Neural cell (in vitro differentiated cells): ENCODE results near the gene ADGRF3. TPM values are rescaled to one million over a fixed set of nuclear protein-coding genes. Genes with fewer than 3 reads are reported as not detected.

Experiments used
- H2AFZ ChIP-seq: fragments of 200-600, 300-800 bp; sonication (generic), shearing (Covaris generic); 2 replicates; pipeline ENCODE4 v1.6.0; 2014; ENCODE audit warnings: low read depth, mild to moderate bottlenecking, antibody characterized with exemption, low read length, moderate library complexity
- H3F3A ChIP-seq: fragments of 200-600 bp; shearing (Covaris generic); 2 replicates; pipeline ENCODE4 v1.6.1; 2016; ENCODE audit warnings: mild to moderate bottlenecking, moderate library complexity, mixed read lengths, antibody characterized with exemption, low read length; ENCODE audit not compliant: insufficient read depth, poor library complexity, severe bottlenecking
- H3K27ac ChIP-seq: fragments of 200-600, 300-800 bp; sonication (generic), shearing (Covaris generic); 2 replicates; pipeline ENCODE4 v1.5.1; 2014; ENCODE audit warnings: mild to moderate bottlenecking, low read length, moderate library complexity
- H3K27me3 ChIP-seq: fragments of 300-800, 200-600 bp; sonication (generic), shearing (Covaris generic); 2 replicates; pipeline ENCODE4 v1.6.0; 2014; ENCODE audit warnings: mild to moderate bottlenecking, low read depth, low read length, moderate library complexity; ENCODE audit not compliant: insufficient read depth
- H3K36me3 ChIP-seq: fragments of 300-800, 200-600 bp; sonication (generic), shearing (Covaris generic); 2 replicates; pipeline ENCODE4 v1.5.1; 2014; ENCODE audit warnings: mild to moderate bottlenecking, antibody characterized with exemption, low read length, moderate library complexity; ENCODE audit not compliant: insufficient read depth
- H3K4me2 ChIP-seq: fragments of 300-800, 200-600 bp; sonication (generic), shearing (Covaris generic); 2 replicates; pipeline ENCODE4 v1.6.0; 2014; ENCODE audit warnings: mild to moderate bottlenecking, low read length
- H3K4me3 ChIP-seq: fragments of 300-800, 200-600 bp; sonication (generic), shearing (Covaris generic); 2 replicates; pipeline ENCODE4 v1.5.1; 2014; ENCODE audit warnings: mild to moderate bottlenecking, low read length, moderate library complexity
- H3K79me2 ChIP-seq: fragments of 200-600 bp; shearing (Covaris generic); replicated peaks from 2 replicates; pipeline ENCODE4 v1.6.0; 2014; ENCODE audit warnings: mild to moderate bottlenecking, low read length, moderate library complexity; ENCODE audit not compliant: insufficient read depth
- H3K9ac ChIP-seq: fragments of 300-800, 200-600 bp; sonication (generic), shearing (Covaris generic); 2 replicates; pipeline ENCODE4 v1.6.1; 2016; ENCODE audit warnings: mild to moderate bottlenecking, low read length, mixed read lengths
- H3K9me2 ChIP-seq: fragments of 200-600 bp; shearing (Covaris generic); 2 replicates; pipeline ENCODE4 v1.6.1; 2016; ENCODE audit warnings: mild to moderate bottlenecking, low read length, mixed read lengths; ENCODE audit not compliant: insufficient read depth
- H3K9me3 ChIP-seq: fragments of 200-600, 300-800 bp; sonication (generic), shearing (Covaris generic); 2 replicates; pipeline ENCODE4 v1.6.1; 2016; ENCODE audit warnings: mild to moderate bottlenecking, mixed run types, low read length, moderate library complexity, mixed read lengths
- H4K20me1 ChIP-seq: fragments of 200-600 bp; shearing (Covaris generic); 2 replicates; pipeline ENCODE4 v1.6.1; 2016; ENCODE audit warnings: mild to moderate bottlenecking, mixed run types; ENCODE audit not compliant: insufficient read depth
- EZH2 ChIP-seq: fragments of 200-600, 300-800 bp; shearing (Covaris generic), sonication (generic); IDR thresholded peaks from 2 replicates; pipeline ENCODE4 v1.6.1; 2014; ENCODE audit warnings: antibody characterized with exemption, low read length, borderline replicate concordance, mild to moderate bottlenecking; ENCODE audit not compliant: insufficient read depth, poor library complexity, severe bottlenecking
- MXI1 ChIP-seq: fragments of 450-650 bp; conservative IDR thresholded peaks from 2 replicates; pipeline ENCODE4 v1.6.1; 2014; ENCODE audit warnings: antibody characterized with exemption, mild to moderate bottlenecking; ENCODE audit not compliant: poor library complexity, severe bottlenecking
- POLR2AphosphoS5 ChIP-seq: IDR thresholded peaks from 2 replicates; pipeline ENCODE4 v1.6.1; 2012
- RAD21 ChIP-seq: fragments of 450-650 bp; conservative IDR thresholded peaks from 2 replicates; pipeline ENCODE4 v1.6.1; 2014; ENCODE audit warnings: antibody characterized with exemption, mild to moderate bottlenecking, moderate library complexity
- SMC3 ChIP-seq: fragments of 450-650 bp; conservative IDR thresholded peaks from 2 replicates; pipeline ENCODE4 v1.6.1; 2014; ENCODE audit warnings: antibody characterized with exemption, mild to moderate bottlenecking, moderate library complexity; ENCODE audit not compliant: poor library complexity
- TAF1 ChIP-seq: IDR thresholded peaks from 2 replicates; pipeline ENCODE4 v1.6.1; 2012; ENCODE audit warnings: low read depth
- polyA plus RNA-seq: library from polyadenylated mRNA; depleted of rRNA; stranded (reverse); fragments of >200 nt; gene quantifications from 2 replicates; pipeline ENCODE4 v1.2.3, GENCODE V29; 2014
- TF ChIP-seq, protein P1 (sequence below): IDR thresholded peaks from 2 replicates; pipeline ENCODE4 v1.6.1; 2012; ENCODE audit warnings: borderline replicate concordance
- TF ChIP-seq, protein P2 (sequence below): fragments of 450-650 bp; IDR thresholded peaks from 2 replicates; pipeline ENCODE4 v1.5.1; 2014; ENCODE audit warnings: antibody characterized with exemption, mild to moderate bottlenecking, moderate library complexity; ENCODE audit not compliant: poor library complexity, severe bottlenecking

Gene ADGRF3
- polyA plus RNA-seq, 1 donor from 2014 or later = 0.42 TPM

GRCh38 chr2:26274058-26274613, 72.5 kb downstream of the ADGRF3 start:
- H3K9ac ChIP-seq = no peak overlapping the region
- H3K4me3 ChIP-seq = no peak overlapping the region
- H3K4me2 ChIP-seq = no peak overlapping the region
- H2AFZ ChIP-seq = no peak overlapping the region
- H4K20me1 ChIP-seq = no peaks in the 10 kb centered on the region
- no peaks in the 10 kb centered on the region for H3K79me2 ChIP-seq
- no peaks in the 10 kb centered on the region for H3K9me2 ChIP-seq
- no peaks in the 10 kb centered on the region for H3K27me3 ChIP-seq
- H3K36me3 ChIP-seq = peaks cover 3% of the 10 kb centered on the region
- TF ChIP-seq SMC3 (no peak), EZH2 (no peak), TAF1 (no peak)
- TF ChIP-seq, protein P1, sequence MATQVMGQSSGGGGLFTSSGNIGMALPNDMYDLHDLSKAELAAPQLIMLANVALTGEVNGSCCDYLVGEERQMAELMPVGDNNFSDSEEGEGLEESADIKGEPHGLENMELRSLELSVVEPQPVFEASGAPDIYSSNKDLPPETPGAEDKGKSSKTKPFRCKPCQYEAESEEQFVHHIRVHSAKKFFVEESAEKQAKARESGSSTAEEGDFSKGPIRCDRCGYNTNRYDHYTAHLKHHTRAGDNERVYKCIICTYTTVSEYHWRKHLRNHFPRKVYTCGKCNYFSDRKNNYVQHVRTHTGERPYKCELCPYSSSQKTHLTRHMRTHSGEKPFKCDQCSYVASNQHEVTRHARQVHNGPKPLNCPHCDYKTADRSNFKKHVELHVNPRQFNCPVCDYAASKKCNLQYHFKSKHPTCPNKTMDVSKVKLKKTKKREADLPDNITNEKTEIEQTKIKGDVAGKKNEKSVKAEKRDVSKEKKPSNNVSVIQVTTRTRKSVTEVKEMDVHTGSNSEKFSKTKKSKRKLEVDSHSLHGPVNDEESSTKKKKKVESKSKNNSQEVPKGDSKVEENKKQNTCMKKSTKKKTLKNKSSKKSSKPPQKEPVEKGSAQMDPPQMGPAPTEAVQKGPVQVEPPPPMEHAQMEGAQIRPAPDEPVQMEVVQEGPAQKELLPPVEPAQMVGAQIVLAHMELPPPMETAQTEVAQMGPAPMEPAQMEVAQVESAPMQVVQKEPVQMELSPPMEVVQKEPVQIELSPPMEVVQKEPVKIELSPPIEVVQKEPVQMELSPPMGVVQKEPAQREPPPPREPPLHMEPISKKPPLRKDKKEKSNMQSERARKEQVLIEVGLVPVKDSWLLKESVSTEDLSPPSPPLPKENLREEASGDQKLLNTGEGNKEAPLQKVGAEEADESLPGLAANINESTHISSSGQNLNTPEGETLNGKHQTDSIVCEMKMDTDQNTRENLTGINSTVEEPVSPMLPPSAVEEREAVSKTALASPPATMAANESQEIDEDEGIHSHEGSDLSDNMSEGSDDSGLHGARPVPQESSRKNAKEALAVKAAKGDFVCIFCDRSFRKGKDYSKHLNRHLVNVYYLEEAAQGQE = no peak
- H3K9me3 ChIP-seq = no peaks in the 10 kb centered on the region
- no peak overlapping the region for H3K27ac ChIP-seq
- no peaks in the 10 kb centered on the region for H3F3A ChIP-seq

- Histone ChIP-seq H3K36me3 (no peaks in the 10 kb centered on the region), H3K27me3 (no peaks in the 10 kb centered on the region), H3K9me3 (no peaks in the 10 kb centered on the region), H3K79me2 (no peaks in the 10 kb centered on the region), H3K4me3 (no peak overlapping the region), H3K9me2 (no peaks in the 10 kb centered on the region), H2AFZ (no peak overlapping the region), H3F3A (no peaks in the 10 kb centered on the region), H3K9ac (no peak overlapping the region), H3K4me2 (no peak overlapping the region), H3K27ac (no peak overlapping the region), H4K20me1 (no peaks in the 10 kb centered on the region)
- TF ChIP-seq, protein P1 = no peak
- no peak for TF ChIP-seq POLR2AphosphoS5
- no peak for TF ChIP-seq RAD21
- TF ChIP-seq SMC3 = no peak
These were observed 73.1 kb downstream of the ADGRF3 start for GRCh38 chr2:26273501-26273900.

DNA sequence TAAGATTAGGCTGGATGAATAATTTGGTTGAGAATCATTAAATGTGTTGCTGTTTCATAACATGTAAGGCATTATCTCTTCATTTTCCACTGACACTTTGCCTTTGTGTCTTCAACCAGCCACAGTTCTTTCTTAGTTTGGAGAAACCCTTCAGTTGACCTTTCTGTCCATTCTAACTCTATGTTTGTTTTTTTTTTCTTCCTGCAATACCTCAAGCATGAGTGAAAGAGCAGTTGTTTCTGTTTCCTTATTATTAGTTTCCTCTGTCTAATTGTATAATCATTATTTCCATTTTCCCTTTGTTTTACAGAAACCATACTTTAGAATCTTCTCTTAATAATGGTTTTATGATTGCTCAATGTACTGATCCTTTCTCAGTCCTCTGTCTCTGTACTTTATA, 76.2 kb downstream of the ADGRF3 start:
- Histone ChIP-seq H3K9me3 (no peaks in the 10 kb centered on the region), H3K4me2 (no peak overlapping the region), H3K9ac (no peak overlapping the region), H3K27me3 (no peaks in the 10 kb centered on the region), H3K27ac (no peak overlapping the region), H3K79me2 (no peaks in the 10 kb centered on the region), H3K36me3 (no peaks in the 10 kb centered on the region), H3K4me3 (no peak overlapping the region), H3F3A (no peaks in the 10 kb centered on the region), H2AFZ (no peak overlapping the region), H4K20me1 (no peaks in the 10 kb centered on the region), H3K9me2 (no peaks in the 10 kb centered on the region)
- TF ChIP-seq SMC3 (no peak), MXI1 (no peak), RAD21 (no peak), POLR2AphosphoS5 (no peak), TAF1 (no peak), EZH2 (no peak)
- TF ChIP-seq, protein P1 = no peak
- TF ChIP-seq, protein P2, sequence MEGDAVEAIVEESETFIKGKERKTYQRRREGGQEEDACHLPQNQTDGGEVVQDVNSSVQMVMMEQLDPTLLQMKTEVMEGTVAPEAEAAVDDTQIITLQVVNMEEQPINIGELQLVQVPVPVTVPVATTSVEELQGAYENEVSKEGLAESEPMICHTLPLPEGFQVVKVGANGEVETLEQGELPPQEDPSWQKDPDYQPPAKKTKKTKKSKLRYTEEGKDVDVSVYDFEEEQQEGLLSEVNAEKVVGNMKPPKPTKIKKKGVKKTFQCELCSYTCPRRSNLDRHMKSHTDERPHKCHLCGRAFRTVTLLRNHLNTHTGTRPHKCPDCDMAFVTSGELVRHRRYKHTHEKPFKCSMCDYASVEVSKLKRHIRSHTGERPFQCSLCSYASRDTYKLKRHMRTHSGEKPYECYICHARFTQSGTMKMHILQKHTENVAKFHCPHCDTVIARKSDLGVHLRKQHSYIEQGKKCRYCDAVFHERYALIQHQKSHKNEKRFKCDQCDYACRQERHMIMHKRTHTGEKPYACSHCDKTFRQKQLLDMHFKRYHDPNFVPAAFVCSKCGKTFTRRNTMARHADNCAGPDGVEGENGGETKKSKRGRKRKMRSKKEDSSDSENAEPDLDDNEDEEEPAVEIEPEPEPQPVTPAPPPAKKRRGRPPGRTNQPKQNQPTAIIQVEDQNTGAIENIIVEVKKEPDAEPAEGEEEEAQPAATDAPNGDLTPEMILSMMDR = no peak
